Left ventricle myocardium inferior (tissue), 1 donor: Measurements from ENCODE around the gene MACROD2. TPM values are rescaled to one million over a fixed set of nuclear protein-coding genes. Genes with fewer than 3 reads are reported as not detected.

Experiments used
- DNase-seq: peaks from one replicate; pipeline ENCODE4 v3.0.0-alpha.2; 2020
- H3K27ac ChIP-seq: fragments of 200-600 bp; replicated peaks from 2 replicates; pipeline ENCODE4 v1.8.0; 2021
- H3K27me3 ChIP-seq: fragments of 200-600 bp; 2 replicates; pipeline ENCODE4 v1.8.0; 2021; ENCODE audit warnings: low read depth
- H3K36me3 ChIP-seq: fragments of 200-600 bp; 2 replicates; pipeline ENCODE4 v1.8.0; 2021
- H3K4me1 ChIP-seq: fragments of 200-600 bp; 2 replicates; pipeline ENCODE4 v1.8.0; 2021
- H3K4me3 ChIP-seq: fragments of 200-600 bp; 2 replicates; pipeline ENCODE4 v1.8.0; 2021; ENCODE audit warnings: mild to moderate bottlenecking, moderate library complexity
- H3K9me3 ChIP-seq: fragments of 200-600 bp; replicated peaks from 2 replicates; pipeline ENCODE4 v1.8.0; 2021
- CTCF ChIP-seq: fragments of 200-600 bp; IDR thresholded peaks from 2 replicates; pipeline ENCODE4 v1.8.0; 2021; ENCODE audit warnings: antibody characterized with exemption, mild to moderate bottlenecking, borderline replicate concordance
- intact Hi-C: fragments of 100-400 bp; cut with micrococcal nuclease; formaldehyde crosslinking; loops from one replicate; pipeline ENCODE4 v1.11.0; 2022
- total RNA-seq: library from RNA; stranded (reverse); fragmentation: NEBNext Ultra II Directional; extraction: Animal tissue kit (Norgen Biotek cat#: 25700); gene quantifications from one replicate; pipeline ENCODE4 v1.2.1, GENCODE V29; 2021
- donor health status: DM: no; HTN: yes; CAD: no; lungs with severe emphysema.

The MACROD2 gene
- total RNA-seq, 1 donor from 2014 or later, result 3.6 TPM

DNA sequence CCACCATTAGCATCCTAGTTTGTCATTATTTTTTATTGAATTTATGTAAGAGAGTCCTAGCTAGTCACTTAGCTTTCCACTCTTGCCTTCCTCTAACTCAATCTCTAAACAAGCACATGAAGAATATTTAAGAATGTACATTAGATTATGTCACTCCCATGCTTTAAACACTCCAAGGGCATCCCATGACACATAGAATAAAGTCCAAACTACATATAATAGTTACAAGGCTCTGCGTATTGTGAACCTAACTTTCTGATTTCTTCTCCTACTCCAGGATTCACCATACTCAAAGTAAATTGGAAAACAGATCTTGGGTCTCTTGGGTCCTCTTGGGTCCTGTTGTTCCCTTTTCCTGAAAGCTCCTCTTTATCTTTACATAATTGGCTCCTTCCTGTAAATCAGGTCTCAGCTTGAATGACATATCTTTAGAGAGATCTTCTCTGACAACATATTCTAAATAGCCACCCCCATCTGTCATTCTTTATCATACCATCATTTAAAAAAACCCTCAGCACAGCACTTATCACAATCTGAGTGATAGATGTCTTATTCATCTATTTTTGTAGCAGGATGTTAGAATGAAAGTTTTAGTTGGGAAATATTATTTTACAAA, 1384.5 kb downstream of the MACROD2 start:
- no peak for DNase-seq
- no peaks in the 10 kb centered on the region for H3K36me3 ChIP-seq
- no peak overlapping the region for H3K27ac ChIP-seq
- no peak for TF ChIP-seq CTCF
- intact Hi-C loops, result no loop called here
- no peaks in the 10 kb centered on the region for H3K9me3 ChIP-seq
- no peak overlapping the region for H3K4me3 ChIP-seq
- no peaks in the 10 kb centered on the region for H3K27me3 ChIP-seq
- no peaks in the 10 kb centered on the region for H3K4me1 ChIP-seq

- Histone ChIP-seq H3K27me3 (no peaks in the 10 kb centered on the region), H3K9me3 (no peaks in the 10 kb centered on the region), H3K4me1 (no peaks in the 10 kb centered on the region), H3K4me3 (no peak overlapping the region), H3K27ac (no peak overlapping the region), H3K36me3 (no peaks in the 10 kb centered on the region)
- no peak for TF ChIP-seq CTCF
- intact Hi-C loops, result no loop called here
- no peak for DNase-seq
Observed at GRCh38 chr20:15380770-15381169, 1385.5 kb downstream of the MACROD2 start.

- H3K36me3 ChIP-seq, result no peaks in the 10 kb centered on the region
- H3K4me1 ChIP-seq, result no peaks in the 10 kb centered on the region
- no peak overlapping the region for H3K27ac ChIP-seq
- no peak for DNase-seq
- TF ChIP-seq CTCF, result no peak
- no peaks in the 10 kb centered on the region for H3K9me3 ChIP-seq
- H3K27me3 ChIP-seq, result no peaks in the 10 kb centered on the region
- H3K4me3 ChIP-seq, result no peak overlapping the region
- intact Hi-C loops, result no loop called here
Observed at GRCh38 chr20:15387228-15387627, 1391.9 kb downstream of the MACROD2 start.

DNA sequence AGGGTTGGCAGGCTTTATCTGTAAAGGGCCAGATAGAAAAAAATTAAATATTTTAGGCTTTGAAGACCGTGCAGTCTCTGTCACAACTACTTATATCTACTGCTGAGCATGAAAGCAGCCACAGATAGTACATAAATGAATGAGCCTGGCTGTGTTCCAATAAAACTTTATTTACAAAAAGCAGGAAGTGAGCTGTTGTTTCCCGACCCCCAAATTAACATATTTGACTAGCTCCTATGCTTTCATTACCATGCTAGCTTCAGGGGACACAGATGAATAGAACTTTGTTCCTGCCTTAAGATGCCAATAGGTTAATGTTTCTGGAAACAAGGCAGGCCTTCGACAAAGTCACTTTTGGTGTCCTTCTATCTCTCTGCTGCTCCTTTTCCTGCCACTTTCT, 1400.1 kb downstream of the MACROD2 start:
- H3K9me3 ChIP-seq, result no peaks in the 10 kb centered on the region
- no peak overlapping the region for H3K4me3 ChIP-seq
- H3K27ac ChIP-seq, result no peak overlapping the region
- no peaks in the 10 kb centered on the region for H3K36me3 ChIP-seq
- no peaks in the 10 kb centered on the region for H3K4me1 ChIP-seq
- TF ChIP-seq CTCF, result no peak
- intact Hi-C loops, result no loop called here
- no peaks in the 10 kb centered on the region for H3K27me3 ChIP-seq
- DNase-seq, result no peak

DNA sequence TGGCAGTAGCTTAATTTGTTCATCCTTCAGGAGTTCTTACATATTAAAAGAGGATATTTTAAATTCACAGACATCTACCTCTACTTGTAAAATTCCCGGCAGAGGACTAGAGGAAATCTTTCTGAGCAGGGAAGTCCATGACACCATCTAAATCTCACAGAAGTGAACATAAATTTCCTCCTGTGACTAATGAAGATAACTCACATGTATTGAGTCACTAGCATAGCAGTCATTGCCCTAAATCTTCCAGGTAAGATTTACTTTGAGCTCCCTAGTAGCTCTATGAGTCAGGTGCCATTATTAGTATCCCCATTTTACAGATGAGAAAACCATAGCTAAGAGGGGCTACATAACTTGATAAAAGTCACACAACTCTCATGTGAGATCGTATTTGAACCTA, 1400.7 kb downstream of the MACROD2 start:
- intact Hi-C loops, result no loop called here
- no peak for TF ChIP-seq CTCF
- Histone ChIP-seq H3K36me3 (no peaks in the 10 kb centered on the region), H3K4me3 (no peak overlapping the region), H3K9me3 (no peaks in the 10 kb centered on the region), H3K27ac (no peak overlapping the region), H3K4me1 (no peaks in the 10 kb centered on the region), H3K27me3 (no peaks in the 10 kb centered on the region)
- DNase-seq, result no peak
